Stimulated activated naive B cell treated with anti-CD40 and anti-IgM and Interleukin-4, amounts not matched to agents 10 μg/mL and 1 μg/mL and 100 μg/mL, for 72 hours (primary cell): Measurements from ENCODE around the gene SHPK.

Experiments
- ATAC-seq, 2 donors: fragments of 150-1000 bp; cut with Tn5 transposase; replicated peaks; 2 replicates each; pipeline ENCODE4 v1.10.0; 2021; ENCODE audit warnings: moderate library complexity in 1 of 2
- DNase-seq: peaks from one replicate; pipeline ENCODE4 v3.0.0; 2021
- H3K27ac Mint-ChIP-seq: one replicate; pipeline ENCODE4 v1.8.0; 2022; ENCODE audit warnings: mild to moderate bottlenecking, mixed read lengths
- H3K27me3 Mint-ChIP-seq, 2 donors: one replicate each; pipeline ENCODE4 v1.8.0; 2022; ENCODE audit warnings: mixed read lengths in 2 of 2
- H3K36me3 Mint-ChIP-seq, 2 donors: one replicate each; pipeline ENCODE4 v1.8.0; 2022; ENCODE audit warnings: mixed read lengths in 2 of 2, mild to moderate bottlenecking in 1 of 2
- H3K4me1 Mint-ChIP-seq, 2 donors: one replicate each; pipeline ENCODE4 v1.8.0; 2022; ENCODE audit warnings: mixed read lengths in 2 of 2, mild to moderate bottlenecking in 1 of 2
- H3K4me3 Mint-ChIP-seq, 2 donors: one replicate each; pipeline ENCODE4 v1.8.0; 2022; ENCODE audit warnings: mild to moderate bottlenecking in 2 of 2, mixed read lengths in 2 of 2, moderate library complexity in 1 of 2
- H3K9me3 Mint-ChIP-seq, 2 donors: one replicate each; pipeline ENCODE4 v1.8.0; 2022; ENCODE audit warnings: mixed read lengths in 2 of 2, mild to moderate bottlenecking in 1 of 2

Gene SHPK

DNA sequence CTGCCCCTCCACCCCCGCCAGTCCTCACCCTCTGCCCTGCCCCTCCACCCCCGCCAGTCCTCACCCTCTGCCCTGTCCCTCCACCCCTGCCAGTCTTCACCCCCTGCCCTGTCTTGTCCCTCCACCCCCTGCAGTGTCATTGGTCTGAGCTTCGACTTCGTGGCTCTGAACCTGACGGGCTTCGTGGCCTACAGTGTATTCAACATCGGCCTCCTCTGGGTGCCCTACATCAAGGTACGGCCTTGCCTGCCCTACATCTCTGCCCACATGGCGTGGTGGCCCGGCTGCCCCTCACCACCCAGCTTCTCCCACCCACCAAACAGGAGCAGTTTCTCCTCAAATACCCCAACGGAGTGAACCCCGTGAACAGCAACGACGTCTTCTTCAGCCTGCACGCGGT lies 20.3 kb upstream of the SHPK start:
- peaks cover 0 to 3% of the 10 kb centered on the region in 2 donors for H3K4me1 Mint-ChIP-seq
- no peak for DNase-seq
- ATAC-seq, result no peak
- H3K36me3 Mint-ChIP-seq, result peaks cover 20 to 42% of the 10 kb centered on the region in 2 donors
- H3K27me3 Mint-ChIP-seq, result no peaks in the 10 kb centered on the region
- H3K27ac Mint-ChIP-seq, result no peak overlapping the region
- H3K9me3 Mint-ChIP-seq, result no peaks in the 10 kb centered on the region
- no peak overlapping the region for H3K4me3 Mint-ChIP-seq

DNA sequence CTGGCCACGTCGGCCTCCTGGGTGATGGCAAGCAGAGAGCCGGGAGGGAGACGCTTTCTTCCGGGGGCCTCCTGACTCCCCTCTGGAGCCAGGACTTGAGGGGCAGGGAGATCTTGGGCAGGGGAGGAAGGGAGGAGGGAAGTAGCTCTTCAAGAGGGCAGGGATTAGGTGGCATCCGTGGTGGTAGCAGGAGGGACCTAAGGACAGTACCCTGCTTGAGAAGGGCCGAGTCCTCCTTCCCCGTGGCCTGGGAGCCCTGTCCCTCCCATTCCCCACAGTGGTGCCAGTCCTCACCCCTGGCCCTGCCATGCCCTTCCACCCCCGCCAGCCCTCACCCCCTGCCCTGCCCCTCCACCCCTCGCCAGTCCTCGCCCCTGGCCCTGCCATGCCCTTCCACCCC lies 19.7 kb upstream of the SHPK start:
- Mint-ChIP-seq H3K4me1 (peaks cover 0 to 3% of the 10 kb centered on the region in 2 donors), H3K27ac (no peak overlapping the region), H3K9me3 (no peaks in the 10 kb centered on the region), H3K4me3 (no peak overlapping the region), H3K27me3 (no peaks in the 10 kb centered on the region), H3K36me3 (peaks cover 17 to 40% of the 10 kb centered on the region in 2 donors)
- ATAC-seq, result no peak
- no peak for DNase-seq

DNA sequence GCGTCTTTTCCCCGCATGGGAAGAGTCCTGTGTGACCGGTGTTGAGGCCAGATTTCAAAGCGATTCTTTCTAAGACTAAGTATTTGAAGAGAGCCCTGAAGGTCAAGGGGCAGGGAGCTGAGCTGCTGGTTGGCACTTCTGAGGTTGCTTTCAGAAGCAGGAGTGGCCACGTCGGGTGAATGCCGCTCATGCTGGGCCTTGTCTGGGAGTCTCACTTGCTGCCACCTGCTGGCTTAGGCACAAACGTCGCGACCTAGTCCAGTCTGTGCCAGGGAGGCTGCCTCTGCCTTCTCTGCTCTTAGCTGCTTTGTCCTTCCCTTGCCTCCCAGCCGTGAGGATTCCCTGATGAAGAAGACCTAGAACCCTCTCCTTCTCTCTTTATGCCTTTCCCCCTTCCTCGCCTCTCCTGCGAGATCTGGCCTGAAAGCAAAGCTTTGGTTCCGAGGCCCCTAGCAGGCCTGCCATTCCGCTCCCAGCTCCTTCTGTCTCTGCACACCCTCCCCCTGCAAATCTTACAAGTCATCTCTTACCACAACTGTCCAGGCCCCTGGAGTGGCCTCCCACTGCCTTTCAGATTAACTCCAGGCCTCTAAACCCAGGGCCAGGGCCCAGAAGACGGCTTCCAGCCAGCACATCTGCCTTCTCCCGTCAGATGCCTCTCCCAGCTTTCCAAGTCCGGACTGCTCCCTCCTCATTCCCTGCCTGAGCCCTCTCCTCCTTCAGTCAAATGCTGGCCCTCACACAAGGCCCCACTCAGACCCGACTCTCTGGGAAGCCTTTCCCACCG lies 11.9 kb upstream of the SHPK start:
- peak overlapping the region in 1 of 2 donors; percentile 64 for H3K4me3 Mint-ChIP-seq
- H3K9me3 Mint-ChIP-seq, result no peaks in the 10 kb centered on the region
- no peaks in the 10 kb centered on the region for H3K27me3 Mint-ChIP-seq
- peaks cover 29 to 55% of the 10 kb centered on the region in 2 donors for H3K4me1 Mint-ChIP-seq
- peak; percentile 46 to 48 for ATAC-seq
- H3K27ac Mint-ChIP-seq, result peak overlapping the region; percentile 87
- peaks cover 24 to 48% of the 10 kb centered on the region in 2 donors for H3K36me3 Mint-ChIP-seq
- no peak for DNase-seq

DNA sequence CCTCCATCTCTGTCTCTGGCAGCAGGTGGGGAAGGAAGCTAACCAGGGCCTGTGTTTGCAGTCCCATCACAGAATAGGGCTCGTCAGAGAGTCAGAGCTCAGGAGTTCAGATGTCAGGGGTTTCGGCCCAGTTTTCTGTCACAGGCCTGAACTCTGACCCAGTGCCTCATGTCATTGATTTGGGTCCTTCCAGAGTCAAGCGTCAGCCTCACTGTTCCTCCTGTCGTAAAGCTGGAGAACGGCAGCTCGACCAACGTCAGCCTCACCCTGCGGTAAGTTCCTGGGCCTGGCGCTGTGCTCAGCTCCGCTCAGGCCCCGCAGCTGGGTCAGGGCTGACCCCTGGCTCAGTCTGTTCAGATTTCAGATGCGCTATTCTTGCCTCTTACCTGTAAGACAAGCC lies 11.2 kb upstream of the SHPK start:
- no peak overlapping the region for H3K27ac Mint-ChIP-seq
- no peak overlapping the region for H3K4me3 Mint-ChIP-seq
- H3K36me3 Mint-ChIP-seq, result peaks cover 24 to 53% of the 10 kb centered on the region in 2 donors
- H3K4me1 Mint-ChIP-seq, result peaks cover 29 to 59% of the 10 kb centered on the region in 2 donors
- no peaks in the 10 kb centered on the region for H3K9me3 Mint-ChIP-seq
- H3K27me3 Mint-ChIP-seq, result no peaks in the 10 kb centered on the region
- ATAC-seq (no peak), DNase-seq (no peak)

DNA sequence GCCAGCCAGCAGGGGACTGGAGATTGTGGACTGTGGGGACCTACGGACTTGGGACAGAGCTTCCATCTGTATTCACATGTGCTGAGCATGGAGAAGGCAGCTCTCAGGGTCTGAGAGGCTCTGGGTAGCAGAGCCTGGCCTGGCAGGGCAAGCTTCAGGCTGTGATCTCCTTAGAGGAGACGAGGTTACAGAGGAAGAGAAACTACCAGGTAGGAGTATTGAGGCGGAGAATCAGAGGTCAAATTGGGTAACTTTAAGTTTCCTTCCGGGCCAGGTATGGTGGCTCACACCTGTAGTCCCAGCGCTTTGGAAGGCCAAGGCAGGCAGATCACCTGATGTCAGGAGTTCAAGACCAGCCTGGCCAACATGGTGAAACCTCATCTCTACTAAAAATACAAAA lies 9.3 kb upstream of the SHPK start:
- no peak for DNase-seq
- peak overlapping the region; percentile 7 to 63 for H3K4me3 Mint-ChIP-seq

DNA sequence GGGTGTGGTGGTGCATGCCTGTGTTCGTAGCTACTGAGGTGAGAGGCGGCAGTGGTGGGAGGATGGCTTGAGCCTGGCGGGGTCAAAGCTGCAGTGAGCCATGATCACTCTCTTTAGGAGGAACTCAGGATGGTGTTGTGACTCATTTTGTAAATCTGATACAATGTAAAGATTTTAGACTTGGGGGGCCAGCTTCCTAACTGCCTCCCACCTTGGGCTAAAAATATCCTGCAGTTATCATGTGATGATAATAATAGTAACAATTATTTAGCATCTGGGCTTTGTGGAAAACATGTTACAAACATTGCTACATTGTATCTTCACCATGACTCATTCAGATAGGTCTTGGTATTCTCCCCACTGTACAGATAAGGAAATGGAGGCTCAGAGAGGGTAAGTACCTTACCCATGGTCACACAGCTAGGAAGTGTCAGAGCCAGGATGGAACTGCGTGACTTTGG lies 7.9 kb upstream of the SHPK start:
- Mint-ChIP-seq H3K4me3 (peak overlapping the region in 1 of 2 donors; percentile 23), H3K27ac (peak overlapping the region; percentile 88), H3K27me3 (no peaks in the 10 kb centered on the region), H3K4me1 (peaks cover 45 to 79% of the 10 kb centered on the region in 2 donors), H3K9me3 (no peaks in the 10 kb centered on the region), H3K36me3 (peaks cover 22 to 64% of the 10 kb centered on the region in 2 donors)
- DNase-seq, result no peak
- ATAC-seq, result peak; percentile 27 to 31

More for the DNA sequence above, 9.3 kb upstream of the SHPK start:
- Mint-ChIP-seq H3K36me3 (peaks cover 26 to 59% of the 10 kb centered on the region in 2 donors), H3K4me1 (peaks cover 34 to 67% of the 10 kb centered on the region in 2 donors), H3K27ac (peak overlapping the region; percentile 49), H3K9me3 (no peaks in the 10 kb centered on the region), H3K27me3 (no peaks in the 10 kb centered on the region)
- ATAC-seq, result no peak

DNA sequence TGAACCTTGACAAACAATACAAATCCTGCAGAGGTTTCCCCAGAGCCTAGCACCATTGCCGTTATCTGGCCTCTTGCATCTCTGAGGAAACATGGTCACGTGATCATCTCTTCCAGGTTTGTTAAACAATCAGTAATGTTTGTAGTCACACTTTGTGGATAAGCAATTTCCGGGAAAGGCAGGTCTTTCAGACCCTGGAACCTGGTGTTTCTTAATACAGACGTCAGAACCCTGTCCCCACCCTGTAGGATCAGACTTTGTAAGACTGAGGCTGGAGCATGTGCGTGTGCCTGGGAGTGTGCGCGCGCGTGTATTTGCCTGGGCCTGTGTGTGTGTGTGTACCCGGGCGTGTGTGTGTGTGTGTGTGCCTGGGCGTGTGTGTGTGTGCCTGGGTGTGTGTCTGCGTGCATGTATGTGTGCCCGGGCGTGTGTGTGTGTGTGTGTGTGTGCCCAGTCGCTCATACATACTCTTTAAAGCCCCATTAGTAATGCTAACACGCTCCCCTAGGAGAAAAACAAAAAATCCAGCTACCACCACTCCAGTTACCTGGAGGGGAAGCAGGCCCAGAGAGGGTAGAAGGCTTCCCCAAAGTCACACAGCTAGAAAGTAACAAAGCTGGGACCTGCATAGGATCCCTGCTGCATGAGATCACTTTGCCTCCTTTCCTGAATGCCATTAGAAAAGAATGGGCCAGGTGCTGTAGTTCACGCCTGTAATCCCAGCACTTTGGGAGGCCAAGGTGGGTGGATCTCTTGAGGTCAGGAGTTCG lies 5.9 kb upstream of the SHPK start:
- H3K27ac Mint-ChIP-seq, result peak overlapping the region; percentile 9
- H3K4me1 Mint-ChIP-seq, result peaks cover 51 to 78% of the 10 kb centered on the region in 2 donors
- DNase-seq, result no peak

DNA sequence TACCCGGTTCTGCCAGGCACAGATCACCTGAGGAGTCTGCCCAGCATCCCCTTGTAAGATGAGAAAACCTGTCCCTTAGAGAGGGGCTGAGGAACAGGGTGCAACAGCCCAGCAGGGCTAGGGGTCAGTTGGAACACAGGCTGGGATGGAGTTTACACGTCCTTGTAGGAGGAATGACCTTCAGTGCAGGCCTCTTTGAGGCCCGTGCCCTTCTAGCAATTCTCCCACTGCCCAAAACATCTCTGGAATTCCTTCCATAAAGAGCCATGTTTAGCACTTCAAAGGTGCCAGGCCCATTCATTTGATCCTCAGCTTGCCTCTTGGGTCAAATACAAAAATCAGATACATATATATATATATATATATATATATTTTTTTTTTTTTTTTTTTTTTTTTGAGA lies 5.0 kb upstream of the SHPK start:
- peaks cover 47 to 70% of the 10 kb centered on the region in 2 donors for H3K4me1 Mint-ChIP-seq
- ATAC-seq (no peak), DNase-seq (no peak)
- H3K36me3 Mint-ChIP-seq, result peaks cover 17 to 57% of the 10 kb centered on the region in 2 donors
- H3K9me3 Mint-ChIP-seq, result no peaks in the 10 kb centered on the region
- no peak overlapping the region for H3K4me3 Mint-ChIP-seq
- H3K27ac Mint-ChIP-seq, result no peak overlapping the region
- no peaks in the 10 kb centered on the region for H3K27me3 Mint-ChIP-seq

More for the DNA sequence above, 5.9 kb upstream of the SHPK start:
- no peak for ATAC-seq
- H3K9me3 Mint-ChIP-seq, result no peaks in the 10 kb centered on the region
- no peaks in the 10 kb centered on the region for H3K27me3 Mint-ChIP-seq
- H3K36me3 Mint-ChIP-seq, result peaks cover 17 to 57% of the 10 kb centered on the region in 2 donors
- no peak overlapping the region for H3K4me3 Mint-ChIP-seq

DNA sequence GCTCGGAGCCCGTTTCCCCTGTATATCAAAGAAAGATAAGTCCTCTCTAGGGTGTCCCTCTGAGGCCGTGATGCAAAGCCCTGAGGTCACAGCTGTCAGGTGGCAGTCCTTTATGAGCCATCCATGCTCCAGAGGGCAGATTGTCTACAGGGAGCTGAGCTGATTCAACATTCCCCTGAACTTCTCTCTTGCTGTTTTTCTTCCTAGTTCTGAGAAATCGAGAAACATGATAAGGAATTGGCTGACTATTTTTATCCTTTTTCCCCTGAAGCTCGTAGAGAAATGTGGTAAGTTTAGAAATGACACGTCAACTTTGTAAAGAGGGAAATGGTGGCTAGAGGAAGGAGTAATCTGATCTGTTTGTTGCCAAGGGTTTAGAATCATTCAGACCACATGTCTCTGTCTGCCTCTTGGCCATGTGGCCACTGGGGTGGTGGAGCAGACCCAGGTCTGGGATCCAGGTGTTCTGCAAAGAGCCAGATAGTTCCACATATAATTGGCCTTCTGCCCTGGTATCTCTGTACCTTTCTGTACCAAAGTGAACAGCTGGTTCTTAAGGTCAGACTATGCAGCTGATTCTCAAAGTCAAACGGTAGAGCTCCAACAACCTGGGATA lies 4.0 kb upstream of the SHPK start:
- Mint-ChIP-seq H3K9me3 (no peaks in the 10 kb centered on the region), H3K27me3 (no peaks in the 10 kb centered on the region), H3K4me3 (peak overlapping the region; percentile 60 to 69), H3K27ac (peak overlapping the region; percentile 93), H3K36me3 (peaks cover 16 to 53% of the 10 kb centered on the region in 2 donors), H3K4me1 (peaks cover 41 to 68% of the 10 kb centered on the region in 2 donors)
- ATAC-seq, result peak; percentile 26 to 38
- DNase-seq, result peak; percentile 32

DNA sequence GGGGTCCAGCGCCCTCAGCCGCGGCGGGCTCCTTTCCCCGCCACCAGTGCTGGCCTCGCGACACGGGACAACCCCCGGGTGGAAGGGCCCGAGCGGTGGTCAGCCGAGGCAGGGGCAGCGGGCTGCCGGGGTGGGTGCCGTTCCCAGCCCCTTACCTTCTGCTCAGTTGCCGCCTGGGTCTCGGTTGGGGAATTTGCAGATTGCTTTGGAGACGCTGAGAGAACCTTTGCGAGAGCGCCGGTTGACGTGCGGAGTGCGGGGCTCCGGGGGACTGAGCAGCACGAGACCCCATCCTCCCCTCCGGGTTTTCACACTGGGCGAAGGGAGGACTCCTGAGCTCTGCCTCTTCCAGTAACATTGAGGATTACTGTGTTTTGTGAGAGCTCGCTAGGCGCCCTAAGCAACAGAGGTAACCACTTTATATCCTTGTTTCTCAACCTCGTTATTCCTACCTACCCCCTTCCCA lies 891 bp upstream of the SHPK start:
- Mint-ChIP-seq H3K4me3 (peak overlapping the region; percentile 91 to 95), H3K4me1 (peaks cover 37 to 56% of the 10 kb centered on the region in 2 donors), H3K27ac (peak overlapping the region; percentile 100), H3K27me3 (no peaks in the 10 kb centered on the region), H3K36me3 (peaks cover 12 to 40% of the 10 kb centered on the region in 2 donors), H3K9me3 (no peaks in the 10 kb centered on the region)
- DNase-seq (no peak), ATAC-seq (peak in 1 of 2 donors; percentile 1)

DNA sequence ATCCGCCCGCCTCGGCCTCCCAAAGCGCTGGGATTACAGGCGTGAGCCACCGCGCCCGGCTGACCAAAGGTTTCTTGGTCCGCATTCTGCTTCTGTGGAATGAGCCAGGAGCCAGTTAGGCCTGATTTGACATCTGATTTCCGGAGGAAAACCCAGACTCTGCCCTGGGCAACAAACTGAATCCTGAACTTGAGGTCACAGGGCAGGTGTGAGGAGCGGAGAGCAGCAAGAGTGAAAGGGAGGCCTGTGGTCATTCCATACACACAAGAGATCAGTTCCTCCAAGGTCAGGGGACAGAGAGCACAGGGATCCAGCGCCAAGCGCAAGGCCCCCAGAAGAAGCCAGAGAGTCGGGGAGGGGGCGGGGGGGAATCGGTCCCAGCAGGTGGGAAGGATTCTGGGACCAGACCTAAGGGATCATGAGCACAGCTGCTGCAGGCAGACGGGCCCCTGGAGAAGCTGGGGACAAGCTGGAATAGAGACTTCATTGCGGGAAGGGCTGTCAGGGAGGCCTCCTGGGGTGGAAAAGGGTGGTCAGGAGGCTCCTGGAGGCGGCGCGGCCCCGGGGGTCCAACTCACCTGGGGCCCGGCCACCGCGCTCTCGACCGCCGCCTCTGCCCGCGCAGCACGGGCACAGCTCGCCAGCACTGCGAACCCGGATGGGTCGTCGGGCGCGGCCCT lies 436 bp downstream of the SHPK start:
- no peaks in the 10 kb centered on the region for H3K9me3 Mint-ChIP-seq
- H3K4me3 Mint-ChIP-seq, result peak overlapping the region; percentile 91 to 95
- no peaks in the 10 kb centered on the region for H3K27me3 Mint-ChIP-seq
- H3K36me3 Mint-ChIP-seq, result peaks cover 9 to 40% of the 10 kb centered on the region in 2 donors
- no peak overlapping the region for H3K27ac Mint-ChIP-seq
- no peak for DNase-seq
- ATAC-seq, result no peak
- H3K4me1 Mint-ChIP-seq, result peaks cover 38 to 58% of the 10 kb centered on the region in 2 donors

DNA sequence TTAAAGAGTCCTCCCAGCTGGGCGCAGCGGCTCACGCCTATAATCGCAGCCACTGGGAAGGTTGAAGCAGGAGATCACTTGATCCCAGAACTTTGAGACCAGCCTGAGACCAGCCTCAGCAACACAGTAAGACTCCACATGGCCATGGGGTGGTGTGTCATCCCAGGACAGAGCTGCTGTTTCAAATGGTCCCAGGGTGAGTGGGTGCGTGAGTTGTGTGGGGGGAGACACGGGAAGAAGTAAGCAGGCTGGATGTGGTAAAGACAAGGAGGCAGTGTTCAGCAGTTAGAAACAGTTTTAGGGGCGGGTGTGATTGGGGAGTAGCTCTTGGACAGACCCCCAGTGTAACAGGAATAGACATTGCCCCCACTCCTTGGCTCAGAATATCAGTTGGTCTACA lies 3.8 kb downstream of the SHPK start:
- Mint-ChIP-seq H3K27me3 (no peaks in the 10 kb centered on the region), H3K4me3 (no peak overlapping the region), H3K27ac (no peak overlapping the region), H3K4me1 (peaks cover 14 to 29% of the 10 kb centered on the region in 2 donors), H3K36me3 (peaks cover 19 to 39% of the 10 kb centered on the region in 2 donors), H3K9me3 (no peaks in the 10 kb centered on the region)
- no peak for DNase-seq
- ATAC-seq, result no peak

DNA sequence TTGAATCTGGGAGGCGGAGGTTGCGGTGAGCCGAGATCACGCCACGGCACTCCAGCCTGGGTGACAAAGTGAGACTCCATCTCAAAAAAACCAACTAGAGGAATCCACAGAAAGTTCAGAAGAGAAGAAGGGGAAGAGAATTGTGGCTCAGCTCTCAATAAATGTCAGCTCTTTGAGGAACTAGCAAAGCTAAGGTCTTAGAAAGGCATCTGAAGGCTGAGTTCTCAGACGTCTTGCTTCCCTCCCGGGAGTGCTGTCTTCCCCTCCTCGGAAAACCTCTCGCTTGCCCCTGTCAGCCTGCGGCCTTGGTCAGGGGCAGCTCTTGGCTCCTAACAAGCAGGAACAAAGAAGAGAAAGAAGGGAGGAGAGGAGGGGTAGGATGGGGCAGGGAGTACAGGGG lies 5.3 kb downstream of the SHPK start:
- DNase-seq, result no peak
- Mint-ChIP-seq H3K27ac (no peak overlapping the region), H3K9me3 (no peaks in the 10 kb centered on the region), H3K36me3 (peaks cover 24 to 46% of the 10 kb centered on the region in 2 donors), H3K4me1 (peaks cover 11 to 25% of the 10 kb centered on the region in 2 donors), H3K27me3 (no peaks in the 10 kb centered on the region), H3K4me3 (no peak overlapping the region)
- no peak for ATAC-seq

DNA sequence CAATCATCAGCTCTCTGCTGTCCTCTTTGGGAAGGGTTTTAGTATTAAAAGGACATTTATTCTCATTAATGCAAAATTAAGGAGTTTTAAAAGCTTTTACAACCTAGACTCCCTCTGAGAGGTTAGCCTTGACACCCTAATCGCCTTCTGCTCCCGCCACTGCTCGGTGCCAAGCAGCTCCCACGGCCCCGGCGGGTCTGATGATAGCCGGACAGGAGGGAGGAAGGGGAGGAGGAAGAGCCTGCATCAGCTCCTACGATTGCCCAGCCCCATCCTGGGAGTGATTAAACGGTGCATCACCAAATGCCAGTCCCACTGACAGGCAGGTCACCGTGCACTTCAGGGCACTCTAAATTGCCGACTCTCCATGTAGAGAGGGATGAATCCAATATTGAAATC lies 8.3 kb downstream of the SHPK start:
- H3K27ac Mint-ChIP-seq, result no peak overlapping the region
- no peaks in the 10 kb centered on the region for H3K27me3 Mint-ChIP-seq
- H3K9me3 Mint-ChIP-seq, result no peaks in the 10 kb centered on the region
- peaks cover 32 to 44% of the 10 kb centered on the region in 2 donors for H3K36me3 Mint-ChIP-seq
- no peak overlapping the region for H3K4me3 Mint-ChIP-seq
- peaks cover 3 to 7% of the 10 kb centered on the region in 2 donors for H3K4me1 Mint-ChIP-seq
- DNase-seq, result no peak
- no peak for ATAC-seq
